Measurements from ENCODE around the gene RBP2. TPM values are rescaled to one million over a fixed set of nuclear protein-coding genes. Genes with fewer than 3 reads are reported as not detected.

Gene RBP2
- total and polyA plus RNA-seq, 2 of the 8 experiments (the other 6 are each of a cell fraction or from before 2014, with no cell fraction given): not detected

DNA sequence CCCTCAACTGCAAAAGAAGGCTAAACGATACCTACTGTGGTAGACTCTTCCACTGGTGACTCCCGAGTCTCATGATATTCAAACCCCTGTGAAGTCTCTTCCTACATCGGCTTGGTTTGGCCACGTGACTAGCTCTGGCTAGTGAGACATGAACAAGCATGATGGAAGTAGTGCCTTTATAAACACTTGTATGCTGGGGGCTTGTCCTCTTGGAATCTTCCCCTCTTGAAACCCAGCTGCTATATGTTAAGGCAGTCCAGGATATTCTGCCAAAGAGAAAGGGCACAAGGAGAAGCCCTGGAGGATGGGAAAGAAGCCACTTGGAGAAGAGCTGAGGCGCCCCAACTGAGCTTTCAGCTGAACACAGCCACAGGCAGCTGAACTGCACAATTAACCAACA lies 46.9 kb upstream of the RBP2 start:
- Histone ChIP-seq H2AFZ (ENCODE audit: low read length) (no peak overlapping the region), H3K27ac (ENCODE audit: low read depth, low read length) (no peak overlapping the region), H4K8ac (ENCODE audit: extremely low read depth, insufficient read depth, low read length) (no peak overlapping the region), H3K14ac (ENCODE audit: insufficient read length) (no peak overlapping the region), H2BK120ac (replicated peaks; ENCODE audit: low read depth, low read length) (no peak overlapping the region), H2BK12ac (ENCODE audit: low read depth, low read length) (peak overlapping the region; percentile 62; the same call in 1 of the 2 replicates), H3K79me2 (ENCODE audit: control insufficient read depth in 1 of 2, insufficient read depth in 2 of 2, low read length in 2 of 2) (no peaks in the 10 kb centered on the region), H3K4me1 (replicated peaks in 1 of 4; ENCODE audit: control insufficient read depth in 3 of 4, insufficient read depth in 4 of 4, low read length in 3 of 4) (peaks cover 0 to 9% (median 6%) of the 10 kb centered on the region in 4 experiments; a peak in 4 of 7 replicates), H2BK5ac (ENCODE audit: low read depth, low read length) (no peak overlapping the region), H4K91ac (replicated peaks; ENCODE audit: insufficient read length, low read length) (no peak overlapping the region), H4K20me1 (replicated peaks in 1 of 2; ENCODE audit: control insufficient read depth in 1 of 2, insufficient read depth in 2 of 2, low read length in 2 of 2) (no peaks in the 10 kb centered on the region), H4K5ac (ENCODE audit: insufficient read length, low read depth, low read length) (no peak overlapping the region), H3K18ac (ENCODE audit: extremely low read depth, low read length) (peak overlapping the region; percentile 16; the same call in 1 of the 2 replicates), H3K4me3 (ENCODE audit: extremely low read depth in 1 of 4, insufficient read depth in 2 of 4, low read depth in 3 of 4, low read length in 4 of 4) (no peak overlapping the region), H2BK20ac (ENCODE audit: low read length) (0 out of 2 replicates have a peak overlapping the region, but pooled peaks have one; percentile 68), H3K79me1 (ENCODE audit: low read depth, low read length) (no peaks in the 10 kb centered on the region), H3K27me3 (replicated peaks in 1 of 4; ENCODE audit: control insufficient read depth in 3 of 4, extremely low read depth in 1 of 4, insufficient read depth in 3 of 4, low read length in 3 of 4) (peaks cover 0 to 4% (median 0%) of the 10 kb centered on the region in 4 experiments; a peak in 3 of 7 replicates), H3K9ac (replicated peaks in 1 of 4; ENCODE audit: extremely low read depth in 1 of 4, low read depth in 3 of 4, low read length in 3 of 4) (no peak overlapping the region), H3K56ac (replicated peaks; ENCODE audit: insufficient read length, low read depth, low read length) (no peak overlapping the region), H3K4ac (replicated peaks; ENCODE audit: insufficient read length, low read depth, low read length) (no peak overlapping the region), H2AK5ac (ENCODE audit: low read depth, low read length) (peak overlapping the region; percentile 61; the same call in 1 of the 2 replicates), H3K36me3 (ENCODE audit: control insufficient read depth in 2 of 4, insufficient read depth in 4 of 4, low read length in 3 of 4) (no peaks in the 10 kb centered on the region), H3K23ac (ENCODE audit: insufficient read length) (no peak overlapping the region), H3K9me3 (ENCODE audit: insufficient read depth in 2 of 2, low read depth in 1 of 2, low read length in 1 of 2) (no peaks in the 10 kb centered on the region), H3K4me2 (ENCODE audit: insufficient read depth in 1 of 2, low read depth in 2 of 2, low read length in 2 of 2) (no peak overlapping the region), H2BK15ac (ENCODE audit: low read length) (no peak overlapping the region; the same call in 1 of the 2 replicates), H3K23me2 (ENCODE audit: low read depth, low read length) (no peaks in the 10 kb centered on the region)
- ChIA-PET CTCF (ENCODE audit: partially characterized antibody) (interaction anchor here (0.7 to 8.5 kb wide), 14 partner anchors 9 to 152 kb away, joined by 3 to 95 read pairs (median 6); partner anchors contain the start of gene RBP1), POLR2A (ENCODE audit: partially characterized antibody) (interaction anchor here (1.2 to 1.8 kb wide), 3 partner anchors 10 to 37 kb away, joined by 3 to 8 read pairs (median 5); partner anchors contain the start of gene RBP1)
- DNase-seq (ENCODE audit: low read depth in 1 of 2, low spot score in 2 of 2) (peak in 1 of 2 experiments; percentile 28), FAIRE-seq (no peak)
- WGBS, 2 experiments (ENCODE audit: extremely low coverage in 1 of 2, insufficient coverage in 1 of 2, insufficient read length in 1 of 2, insufficient replicate concordance in 2 of 2, low coverage in 1 of 2, low lambda C conversion rate in 2 of 2, missing lambda C conversion rate in 1 of 2): 82% methylated on average over 5 of the region's 5 CpGs; no CpG with 5 or more reads in 1 of the 2 experiments
- TF ChIP-seq, protein P1, sequence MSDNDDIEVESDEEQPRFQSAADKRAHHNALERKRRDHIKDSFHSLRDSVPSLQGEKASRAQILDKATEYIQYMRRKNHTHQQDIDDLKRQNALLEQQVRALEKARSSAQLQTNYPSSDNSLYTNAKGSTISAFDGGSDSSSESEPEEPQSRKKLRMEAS (IDR thresholded peaks at IDR 0.05): no peak
- TF ChIP-seq POU5F1 (IDR thresholded peaks at IDR 0.05; ENCODE audit: low read depth, low read length): no peak
